H54 (cell line): ENCODE results near the gene EML2.
"Not testable (repeated sequence)": the region's sequence is repeated elsewhere in the genome, so short reads cannot be mapped to it uniquely, and the experiment has no call there.

Source experiments
- DNase-seq: peaks from one replicate; pipeline ENCODE4 v3.0.0; 2011; ENCODE audit warnings: low spot score, mixed read lengths; ENCODE audit not compliant: insufficient read length
- FAIRE-seq: peaks from 3 replicates; lab custom pipeline; 2011; peaks lifted over from hg19 to GRCh38; lab: Jason Lieb, UNC
- POLR2A ChIP-seq: IDR thresholded peaks from 2 replicates; pipeline ENCODE4 v1.6.1; 2011; ENCODE audit warnings: low read depth, mild to moderate bottlenecking, low read length

The EML2 gene

DNA sequence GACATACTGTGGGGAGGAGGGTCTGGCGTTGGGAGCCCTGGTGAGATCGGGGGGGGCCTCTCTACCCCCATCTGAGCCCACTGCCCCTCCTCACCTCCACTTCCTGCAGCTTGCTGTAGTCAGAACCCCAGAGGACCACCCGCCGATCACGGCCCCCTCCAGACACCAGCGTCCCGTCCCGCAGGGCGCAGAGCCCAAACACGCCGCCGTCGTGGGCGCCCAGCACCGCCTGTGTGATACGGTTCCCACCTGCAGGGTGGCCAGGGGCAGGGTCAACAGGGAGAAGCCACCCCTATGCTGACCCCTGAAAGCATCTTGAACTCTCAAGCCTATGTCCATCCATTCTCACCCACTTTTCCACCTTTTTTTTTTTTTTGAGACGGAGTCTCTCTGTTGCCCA, 17.8 kb downstream of the EML2 start:
- TF ChIP-seq POLR2A: no peak
- no peak for FAIRE-seq
- DNase-seq: no peak

DNA sequence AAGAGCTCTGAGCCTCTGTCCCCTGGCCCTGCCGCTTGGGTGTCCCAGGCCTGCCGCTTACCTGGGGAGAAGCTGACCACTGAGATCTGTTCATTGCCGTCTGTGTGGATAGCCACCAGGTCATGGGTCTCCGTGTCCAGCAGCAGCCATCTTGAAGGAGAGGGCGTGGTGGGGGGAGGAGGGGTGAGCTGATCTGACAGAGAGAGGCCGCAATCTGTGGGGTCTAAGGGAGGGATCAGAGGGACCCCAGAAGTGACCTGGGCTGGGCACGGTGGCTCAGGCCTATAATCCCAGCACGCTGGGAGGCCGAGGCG, 22.5 kb downstream of the EML2 start:
- DNase-seq (no peak), FAIRE-seq (no peak)
- TF ChIP-seq POLR2A: no peak

DNA sequence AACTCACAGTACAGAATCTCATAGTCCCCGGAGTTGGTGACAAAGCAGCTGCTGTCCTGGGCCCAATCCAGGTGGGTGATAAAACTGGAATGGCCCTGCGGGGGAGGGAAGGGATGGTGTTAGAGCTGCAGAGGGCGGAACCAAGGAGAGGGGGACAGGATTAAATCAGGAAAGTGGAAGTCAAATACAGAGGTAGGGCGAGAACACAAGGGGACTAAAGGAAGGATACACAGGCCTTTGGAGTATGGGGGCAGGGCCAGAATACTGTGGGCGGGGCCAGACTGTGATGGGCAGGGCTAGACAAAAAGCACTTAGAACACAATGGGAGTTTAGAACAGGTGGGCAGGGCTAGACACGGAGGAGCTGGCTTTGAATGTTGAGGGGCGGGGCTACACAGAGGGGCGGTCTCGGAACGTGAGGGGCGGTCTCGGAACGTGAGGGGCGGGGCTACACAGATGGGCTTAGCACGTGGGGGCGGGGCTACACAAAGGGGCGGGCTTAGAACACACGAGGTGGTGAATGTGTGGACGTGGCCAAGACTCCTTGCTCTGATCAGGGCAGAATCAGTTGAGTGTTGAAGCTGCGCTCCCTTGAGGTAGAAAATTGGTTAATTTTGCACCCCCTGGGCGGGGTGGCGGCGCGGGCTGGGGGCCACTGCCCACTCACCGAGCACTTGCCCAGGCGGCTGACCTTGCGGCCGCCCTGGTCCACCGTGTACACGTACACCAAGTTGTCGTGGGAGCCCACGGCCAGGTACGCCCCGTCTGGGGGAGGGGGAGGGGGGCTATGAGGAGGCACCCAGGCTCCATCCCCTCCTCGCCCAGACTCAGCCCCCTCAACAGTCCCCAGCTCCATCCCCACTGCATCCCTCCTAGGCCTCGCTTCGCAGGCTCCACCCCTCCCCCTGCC, 23.1 kb downstream of the EML2 start:
- no peak for TF ChIP-seq POLR2A

DNA sequence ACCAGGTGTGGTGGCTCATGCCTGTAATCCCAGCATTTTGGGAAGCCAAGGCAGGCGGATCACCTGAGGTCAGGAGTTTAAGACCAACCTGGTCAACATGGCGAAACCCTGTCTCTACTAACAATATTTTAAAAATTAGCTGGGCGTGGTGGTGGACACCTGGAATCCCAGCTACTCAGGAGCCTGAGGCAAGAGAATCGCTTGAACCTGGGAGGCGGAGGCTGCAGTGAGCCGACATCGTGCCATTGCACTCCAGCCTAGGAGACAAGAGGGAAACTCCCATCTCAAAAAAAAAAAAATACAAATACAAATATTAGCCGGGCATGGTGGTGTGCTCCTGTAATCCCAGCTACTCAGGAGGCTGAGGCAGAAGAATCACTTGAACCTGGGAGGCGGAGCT, 24.1 kb downstream of the EML2 start:
- FAIRE-seq: not testable (repeated sequence)

More for the DNA sequence above, 23.1 kb downstream of the EML2 start:
- DNase-seq: peak; percentile 68
- peak; percentile 82 for FAIRE-seq

DNA sequence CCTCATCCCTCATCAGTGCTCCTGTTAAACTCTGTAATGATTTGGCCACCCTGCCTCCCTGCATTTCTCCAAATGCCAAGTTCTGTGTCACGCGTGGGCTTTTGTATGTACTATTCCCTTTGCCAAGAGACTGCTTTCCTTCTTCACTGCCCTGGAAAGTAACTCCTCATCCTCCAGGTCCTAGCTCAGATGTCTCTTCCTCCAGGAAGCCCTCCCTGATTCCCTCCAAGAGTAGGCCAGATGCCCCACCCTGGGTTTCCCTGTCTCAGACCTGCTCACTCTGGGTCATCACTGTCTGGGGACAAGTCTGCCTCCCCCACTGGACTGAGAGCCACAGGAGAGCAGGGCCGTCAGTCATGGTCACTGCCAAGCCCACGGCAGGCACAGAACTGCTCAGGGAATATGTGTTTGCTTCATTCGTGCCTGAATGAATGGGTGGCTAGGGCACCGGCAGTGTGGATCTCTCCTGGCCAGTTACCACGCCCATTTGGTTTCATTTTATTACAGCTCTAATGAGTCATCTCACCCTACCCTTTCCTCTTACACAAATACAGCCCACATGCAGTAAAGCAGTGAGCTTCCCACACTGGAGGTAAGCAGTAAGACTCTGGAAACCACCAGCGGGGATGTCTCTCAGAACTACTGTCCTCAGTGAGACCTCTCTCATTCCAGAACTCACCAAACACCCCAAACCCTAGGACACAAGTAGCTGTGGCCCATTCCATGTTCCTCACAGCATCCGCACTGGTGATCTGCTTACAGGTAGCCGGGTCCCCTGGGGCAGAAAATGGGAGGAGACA, 25.1 kb downstream of the EML2 start:
- peak; percentile 91 for FAIRE-seq
- peak; percentile 87 for DNase-seq
- TF ChIP-seq POLR2A: no peak

More for the DNA sequence above, 24.1 kb downstream of the EML2 start:
- not testable (repeated sequence) for DNase-seq

DNA sequence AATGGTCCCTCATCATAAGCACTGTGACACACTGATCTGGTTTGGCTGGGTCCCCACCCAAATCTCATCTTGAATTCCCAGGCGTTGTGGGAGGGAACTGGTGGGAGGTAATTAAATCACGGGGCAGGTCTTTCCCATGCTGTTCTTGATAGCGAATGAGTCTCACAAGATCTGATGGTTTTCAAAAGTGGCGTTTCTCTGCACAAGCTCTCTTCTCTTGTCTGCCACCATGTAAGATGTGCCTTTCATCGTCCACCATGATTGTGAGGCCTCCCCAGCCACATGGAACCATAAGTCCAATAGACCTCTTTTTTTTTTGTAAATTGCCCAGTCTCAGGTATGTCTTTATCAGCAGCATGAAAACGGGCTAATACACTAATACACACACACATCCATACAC, 30.2 kb downstream of the EML2 start:
- DNase-seq: no peak
- FAIRE-seq: no peak

DNA sequence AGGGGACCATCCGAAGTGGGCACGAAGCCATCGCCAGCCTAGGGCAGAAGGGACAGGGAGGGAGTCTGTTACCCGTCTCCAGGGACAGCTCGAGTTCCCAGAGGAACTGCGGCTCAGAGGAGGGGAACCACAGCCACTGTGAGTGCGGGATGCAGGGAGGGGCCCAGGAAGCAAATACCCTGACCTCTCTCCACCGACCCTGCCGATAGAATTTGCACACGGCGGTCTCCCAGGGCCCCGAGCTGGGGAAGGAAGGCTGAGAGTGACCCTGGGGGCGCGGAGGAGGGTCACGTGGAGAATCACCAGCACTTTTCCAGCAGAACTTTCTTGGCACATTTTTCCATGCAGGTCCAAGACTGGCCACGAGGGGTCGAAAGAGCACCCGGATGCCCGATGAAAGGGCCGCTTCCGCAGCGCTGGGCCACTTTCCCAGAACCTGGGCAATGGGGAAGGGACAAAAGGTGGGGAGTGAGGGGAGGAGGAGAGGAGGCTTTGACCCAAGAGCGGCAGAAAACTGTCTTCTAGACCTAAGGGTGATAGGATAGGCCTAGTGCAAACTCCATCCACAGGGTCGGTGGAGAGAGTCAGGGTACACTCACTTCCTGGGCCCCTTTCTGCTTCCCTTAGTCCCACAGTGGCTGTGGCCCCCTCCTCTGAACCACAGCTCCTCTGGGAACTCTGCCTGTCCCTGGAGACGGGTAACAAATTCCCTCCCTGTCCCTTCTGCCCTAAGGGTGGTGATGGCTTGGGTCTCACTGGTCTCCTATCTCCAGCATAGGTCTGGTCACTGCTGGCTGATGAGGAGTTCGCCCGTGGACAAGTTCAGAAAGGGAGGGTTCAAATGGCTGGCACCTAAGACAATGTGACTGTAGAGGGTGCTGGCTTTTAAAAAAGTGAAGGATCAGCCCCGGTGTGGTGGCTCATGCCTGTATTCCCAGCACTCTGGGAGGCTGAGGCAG, 31.8 kb downstream of the EML2 start:
- DNase-seq (peak; percentile 60), FAIRE-seq (no peak)
- no peak for TF ChIP-seq POLR2A

More for the DNA sequence above, 30.2 kb downstream of the EML2 start:
- TF ChIP-seq POLR2A: no peak

DNA sequence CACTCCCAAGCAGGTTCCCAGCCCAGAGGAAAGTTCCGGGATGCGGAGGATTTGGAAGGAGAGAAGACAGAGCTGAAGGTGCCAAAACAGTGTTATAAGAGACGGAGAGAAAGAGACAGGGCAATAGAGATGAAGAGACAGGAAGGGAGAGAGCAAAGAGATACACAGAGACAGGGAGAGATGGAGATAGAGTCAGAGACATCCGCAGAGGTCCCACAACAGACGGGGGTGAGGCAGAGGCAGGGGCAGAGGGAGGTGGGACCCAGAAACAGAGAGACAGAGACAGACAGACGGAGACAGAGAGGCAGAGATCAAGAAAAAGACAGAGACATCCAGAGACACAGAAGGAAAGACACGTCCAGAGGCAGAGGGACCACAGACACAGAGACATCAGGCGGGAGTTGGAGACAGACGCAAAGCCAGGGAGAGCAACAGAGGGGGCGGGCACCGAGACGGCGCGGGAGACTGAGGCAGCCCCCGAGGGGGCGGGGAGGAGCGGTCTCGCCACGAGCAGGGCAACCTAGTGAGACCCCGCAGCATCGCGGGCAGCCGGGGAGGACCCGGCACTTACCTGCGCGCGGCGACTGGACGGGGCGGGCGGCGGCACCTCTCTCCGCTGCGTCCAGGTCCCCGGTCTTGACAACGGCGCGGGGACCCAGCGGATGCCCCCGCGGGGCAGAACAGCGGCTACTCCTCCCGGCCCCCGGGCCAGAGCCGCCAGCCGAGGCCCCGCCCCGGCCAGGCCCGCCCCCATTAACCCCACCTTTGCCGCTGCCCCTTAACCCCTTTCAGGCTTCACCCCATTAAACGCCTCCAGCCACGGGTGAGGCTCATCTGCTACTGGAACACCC, 37.4 kb downstream of the EML2 start, which contains the start of gene GPR4:
Gene GPR4, minus strand, starts transcription at position 689 of the 851 bp plus-strand sequence. CDS start 10,346 bp downstream, outside the sequence.
- no peak for DNase-seq
- TF ChIP-seq POLR2A: no peak
- FAIRE-seq: no peak

DNA sequence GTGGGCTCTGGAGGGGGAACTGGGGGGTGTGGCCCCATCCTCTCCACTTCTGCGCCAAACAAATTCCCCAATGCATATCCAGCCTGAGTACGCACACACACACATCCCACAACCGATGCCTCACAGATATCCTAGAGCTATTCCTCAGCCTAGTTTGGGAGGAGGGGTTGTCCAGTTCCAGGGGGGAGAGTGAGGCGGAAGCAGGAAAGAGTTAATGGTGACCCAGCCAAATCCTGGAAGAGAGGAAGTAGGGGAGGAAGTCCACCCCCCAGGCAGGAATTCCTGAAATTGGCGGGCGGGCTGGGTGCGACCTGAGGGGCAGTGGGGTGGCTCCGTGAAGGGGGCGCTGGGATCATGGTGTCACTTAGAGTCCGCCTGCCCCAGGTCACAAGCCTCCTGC, 38.1 kb downstream of the EML2 start:
- TF ChIP-seq POLR2A: no peak
- FAIRE-seq (no peak), DNase-seq (no peak)

DNA sequence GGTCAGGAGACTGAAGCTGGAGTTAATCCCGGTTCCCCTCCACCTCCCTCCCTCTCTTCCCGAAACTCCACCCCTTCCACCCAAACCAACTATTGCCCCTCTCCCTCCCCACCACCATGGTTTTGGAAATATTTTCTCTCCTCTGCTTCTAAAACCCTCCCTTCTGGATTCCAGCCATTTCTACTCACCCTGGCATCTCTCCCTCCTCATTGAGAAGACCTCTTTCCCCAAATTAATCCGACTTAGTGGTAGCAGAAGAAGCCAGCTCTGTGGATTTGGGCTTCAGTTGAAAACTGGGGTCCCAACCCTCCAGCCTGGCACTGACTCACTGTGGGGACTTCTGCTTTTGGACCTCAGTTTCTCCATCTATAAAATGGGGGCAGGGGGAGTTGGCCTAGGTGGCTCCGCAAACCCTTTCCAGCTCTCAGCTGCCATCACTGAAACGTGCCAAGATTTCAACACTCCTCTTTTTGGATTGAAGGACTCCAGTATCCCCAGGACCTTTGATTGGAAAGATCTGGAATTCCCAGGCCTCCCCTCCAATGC, 38.8 kb downstream of the EML2 start:
- TF ChIP-seq POLR2A: no peak
- no peak for FAIRE-seq
- no peak for DNase-seq

DNA sequence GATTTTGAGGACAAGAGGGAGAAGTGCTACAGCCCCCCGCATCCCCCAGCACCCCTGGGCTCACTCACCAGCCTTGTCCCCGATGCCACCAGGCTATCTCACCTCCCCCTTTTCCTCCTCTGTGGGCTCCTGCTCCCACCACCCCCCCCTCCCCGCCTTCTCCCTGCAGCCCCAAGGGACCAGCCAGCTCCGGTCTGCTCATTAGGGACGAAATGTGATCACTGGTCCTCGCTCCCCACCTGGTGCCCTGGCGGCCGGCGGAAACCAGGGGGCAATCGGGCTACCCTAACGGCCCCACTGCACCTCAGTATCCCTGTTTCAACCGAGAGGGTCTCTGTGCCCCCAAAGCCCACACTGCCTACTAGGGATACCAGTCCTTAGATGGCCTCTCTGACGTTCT, 39.9 kb downstream of the EML2 start:
- FAIRE-seq (no peak), DNase-seq (no peak)
- no peak for TF ChIP-seq POLR2A
